NCI-H460 (cell line): ENCODE data around the gene EVI5. TPM values are rescaled to one million over a fixed set of nuclear protein-coding genes. Genes with fewer than 3 reads are reported as not detected.

Experiments used
- DNase-seq: peaks from one replicate; pipeline ENCODE4 v3.0.0-alpha.2; 2016; ENCODE audit warnings: low read depth; ENCODE audit errors: extremely low read depth
- small RNA-seq, 2 experiments: library from RNA; depleted of rRNA; stranded (forward); fragments of <200 nt; gene quantifications; one replicate each; pipeline ENCODE3, GENCODE V24; 2014
- total RNA-seq: library from RNA; depleted of rRNA; stranded (reverse); fragments of >200 nt; shearing (Covaris generic); gene quantifications from 2 replicates; pipeline ENCODE4 v1.2.3, GENCODE V29; 2014; rRNA removed

The EVI5 gene
- total RNA-seq, 1 experiment from 2014 or later, result 20.5 TPM

DNA sequence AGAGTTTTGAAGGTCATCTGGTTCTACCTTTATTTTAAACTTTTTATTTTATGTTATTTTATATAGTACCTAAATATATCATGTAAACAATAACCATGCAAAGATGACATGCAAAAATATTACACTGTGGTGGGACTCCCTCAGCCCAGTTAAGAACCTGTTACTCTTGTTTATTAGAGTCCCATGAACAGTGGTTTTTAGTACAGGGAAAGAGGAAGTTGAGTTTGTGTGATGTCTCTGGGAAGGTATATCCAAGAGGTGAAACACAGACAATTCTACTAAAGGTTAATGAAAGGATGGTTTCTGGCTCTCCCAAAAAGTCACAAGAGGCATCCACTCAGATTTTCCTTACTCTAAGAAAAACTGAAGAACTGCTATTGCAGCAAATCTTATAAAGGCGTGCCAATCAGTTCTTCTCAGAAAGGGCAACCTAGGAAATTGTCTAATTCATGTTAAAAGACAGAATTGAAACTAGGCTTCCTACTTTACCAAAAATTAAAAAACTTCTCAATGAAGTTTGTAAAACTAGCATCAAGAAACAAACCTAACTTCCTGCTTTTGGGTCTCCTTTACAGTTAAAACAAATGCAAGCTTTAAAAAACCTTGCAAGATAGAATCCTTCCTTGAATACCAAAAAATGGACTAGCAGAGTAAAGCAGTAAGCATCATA lies 318.1 kb downstream of the EVI5 start:
- no peak for DNase-seq

DNA sequence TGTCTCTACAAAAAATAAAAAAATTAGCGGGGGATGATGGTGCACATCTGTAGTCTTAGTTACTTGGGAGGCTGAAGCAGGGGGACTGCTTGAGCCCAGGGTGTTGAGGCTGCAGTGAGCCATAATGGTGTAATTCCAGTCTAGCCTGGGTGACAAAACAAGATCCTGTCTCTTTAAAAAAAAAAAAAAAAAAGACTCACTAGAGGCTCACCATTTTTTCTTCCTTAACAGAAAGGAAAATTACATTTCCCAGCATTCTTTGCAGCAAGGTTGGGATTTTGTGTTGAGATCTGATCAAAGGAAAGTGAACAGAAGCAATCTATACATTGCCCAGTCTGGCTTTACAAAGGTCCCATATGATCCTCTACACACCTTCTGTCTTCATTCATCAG lies 319.7 kb downstream of the EVI5 start:
- DNase-seq, result no peak

DNA sequence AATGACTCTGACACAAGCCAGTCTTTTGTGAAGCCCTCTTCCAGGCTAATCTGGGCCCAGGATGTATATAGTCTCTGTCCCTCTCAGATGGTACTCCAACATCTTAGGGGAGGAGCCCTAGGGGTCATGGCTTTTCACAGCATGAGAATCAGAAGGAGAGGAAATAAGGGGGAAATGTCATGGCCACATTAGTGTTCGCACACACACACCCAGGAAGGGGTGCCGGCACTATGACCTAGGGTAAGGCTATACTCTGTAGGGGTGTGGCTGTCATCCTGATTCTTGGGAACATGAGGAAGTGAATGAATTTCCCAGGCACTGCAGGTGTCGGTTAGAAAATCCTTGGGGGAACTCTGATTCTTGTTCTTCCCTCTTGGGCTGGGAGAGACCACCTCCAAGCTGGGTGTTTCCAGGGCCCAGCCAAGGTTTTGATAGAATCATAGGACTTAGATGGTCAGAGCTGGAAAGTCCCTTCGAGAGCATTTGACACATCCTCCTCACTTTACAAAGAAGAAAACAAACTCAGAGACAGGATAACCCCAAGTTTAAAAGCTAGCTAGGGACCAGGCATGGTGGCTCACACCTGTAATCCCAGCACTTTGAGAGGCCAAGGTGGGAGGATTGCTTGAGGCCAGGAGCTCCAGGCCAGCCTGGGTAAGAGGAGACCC lies 320.2 kb downstream of the EVI5 start:
- DNase-seq, result no peak

GRCh38 chr1:92461364-92462097 lies 323.4 kb downstream of the EVI5 start:
- DNase-seq, result no peak

GRCh38 chr1:92459871-92460320 lies 325.0 kb downstream of the EVI5 start:
- no peak for DNase-seq

Small RNA genes lying within 50 kb of the gene (small RNA-seq; reads per million reads assigned to genes)
- 0 reads per million in 2 experiments for gene AC104332.2
- 0.02 to 0.06 reads per million in 2 experiments for gene RNU4-59P

Other genes with a start within 250 kb of the EVI5 start
- 2,917 and 2,947 TPM in 2 replicates for gene RPL5, start 46.9 kb upstream of the EVI5 start, total RNA-seq
- 13.8 and 15.0 TPM in 2 replicates for gene DIPK1A, start 176.4 kb upstream of the EVI5 start, total RNA-seq